Smooth muscle cell of the brain vasculature (primary cell): Measurements from ENCODE around the gene KRT82.
"Not testable (repeated sequence)": the region's sequence is repeated elsewhere in the genome, so short reads cannot be mapped to it uniquely, and the experiment has no call there.

Source experiments
- DNase-seq: peaks from one replicate; pipeline ENCODE4 v3.0.0-alpha.2; 2012; ENCODE audit warnings: low read depth, low spot score

Gene KRT82

DNA sequence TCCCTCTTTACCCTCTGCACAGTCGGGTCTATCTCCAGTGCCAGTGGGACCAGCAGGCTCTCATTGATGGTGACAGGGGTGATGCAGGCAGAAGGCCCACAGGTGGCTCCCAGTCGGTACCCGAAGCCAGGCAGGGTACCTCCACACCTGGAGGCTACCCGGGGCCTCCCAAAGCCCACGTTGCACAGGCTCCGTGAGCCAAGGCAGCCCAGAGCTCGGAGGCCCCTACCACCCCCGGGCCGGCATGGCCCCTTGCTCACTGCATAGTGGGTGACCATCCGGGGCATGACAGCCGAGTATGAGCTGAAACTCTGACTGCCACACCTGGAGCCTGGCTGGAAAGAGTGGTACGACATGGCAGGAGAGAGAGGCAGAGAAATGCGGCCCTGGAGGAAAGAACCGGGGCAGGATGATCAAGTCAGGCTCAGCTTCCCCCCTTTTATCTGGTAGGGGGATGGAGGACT, at the start of gene KRT82:
Gene KRT82 (minus strand): TSS at position 414 of the 464 bp plus-strand sequence. CDS start 58 bp downstream, at position 356.
- no peak for DNase-seq

DNA sequence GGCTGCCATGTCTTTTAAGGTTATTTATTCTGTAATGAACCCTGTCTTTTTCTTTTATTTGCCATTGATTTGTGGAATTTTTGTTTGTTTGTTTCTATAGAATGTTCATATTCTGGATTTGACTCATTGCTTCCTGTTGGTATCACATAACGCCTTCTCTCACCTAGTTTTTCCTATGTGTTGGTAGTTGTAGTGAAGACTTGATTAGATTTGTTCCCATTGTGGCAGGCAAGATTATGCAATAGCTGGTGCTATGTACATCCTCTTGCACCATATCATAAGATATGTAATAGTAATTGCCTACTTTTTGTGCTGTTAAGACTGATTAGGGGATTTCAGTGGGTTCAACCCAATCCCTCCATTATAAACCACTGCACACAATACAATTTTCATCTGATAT, 49.7 kb upstream of the KRT82 start:
- no peak for DNase-seq

DNA sequence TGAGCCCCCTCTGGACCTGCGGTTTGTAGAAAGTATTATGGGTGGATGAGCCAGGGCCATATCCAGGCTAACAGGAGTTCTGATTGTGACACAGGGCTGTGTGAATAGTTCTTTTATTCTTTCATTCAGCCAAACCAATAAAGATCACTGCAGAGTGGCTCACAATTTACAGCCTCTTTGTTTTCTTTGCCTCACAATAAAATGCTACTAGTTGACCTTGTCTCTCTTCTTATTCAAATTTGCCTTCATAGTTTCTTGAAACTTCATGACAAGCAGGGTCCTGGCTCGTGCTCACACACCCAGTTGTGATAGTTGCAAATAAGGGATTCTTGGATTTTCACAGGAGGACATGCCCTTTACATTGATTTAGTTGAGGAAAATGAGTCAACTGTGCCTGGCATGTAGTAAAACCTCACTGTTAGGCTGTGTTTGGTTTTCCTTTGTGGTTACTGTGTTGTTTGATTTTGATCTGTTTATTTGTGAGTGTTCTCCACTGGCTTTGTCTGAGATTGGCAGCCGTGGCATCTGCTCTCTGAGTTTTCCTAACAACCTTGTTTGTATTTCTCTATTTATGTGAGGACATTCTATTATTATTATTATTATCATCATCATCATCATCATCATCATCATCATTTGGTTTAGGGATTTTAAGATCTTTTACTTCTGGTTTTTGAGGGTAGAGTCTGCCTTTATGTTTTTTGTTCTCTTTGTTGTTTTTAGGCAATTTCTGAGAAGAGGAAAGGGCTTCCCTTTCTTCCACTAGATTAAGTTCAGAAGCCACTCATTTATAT, 48.5 kb upstream of the KRT82 start:
- DNase-seq = no peak

DNA sequence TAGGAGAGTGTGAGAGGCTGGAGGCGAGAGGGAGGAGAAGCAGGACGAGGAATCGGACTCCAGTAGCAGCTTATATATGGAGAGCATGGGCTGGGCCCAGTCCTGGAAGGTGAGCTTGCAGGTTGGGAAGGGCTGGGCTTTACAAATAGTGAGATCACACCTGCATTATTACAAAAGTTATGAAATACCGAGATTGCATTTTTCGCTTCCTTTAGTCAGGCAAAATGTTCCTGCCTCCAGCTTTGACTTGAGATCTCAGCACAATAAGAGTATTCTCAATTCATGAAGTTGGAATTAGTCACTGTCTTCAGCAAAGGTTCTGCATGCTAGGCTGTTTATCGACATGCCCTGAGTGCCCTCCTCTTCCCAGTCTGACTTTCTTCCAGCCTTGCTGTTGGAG, 46.0 kb upstream of the KRT82 start, which contains the start of gene KRT6B:
Gene KRT6B (minus strand): TSS at position 46 of the 400 bp plus-strand sequence. CDS start 68 bp downstream, outside the sequence.
- no peak for DNase-seq

DNA sequence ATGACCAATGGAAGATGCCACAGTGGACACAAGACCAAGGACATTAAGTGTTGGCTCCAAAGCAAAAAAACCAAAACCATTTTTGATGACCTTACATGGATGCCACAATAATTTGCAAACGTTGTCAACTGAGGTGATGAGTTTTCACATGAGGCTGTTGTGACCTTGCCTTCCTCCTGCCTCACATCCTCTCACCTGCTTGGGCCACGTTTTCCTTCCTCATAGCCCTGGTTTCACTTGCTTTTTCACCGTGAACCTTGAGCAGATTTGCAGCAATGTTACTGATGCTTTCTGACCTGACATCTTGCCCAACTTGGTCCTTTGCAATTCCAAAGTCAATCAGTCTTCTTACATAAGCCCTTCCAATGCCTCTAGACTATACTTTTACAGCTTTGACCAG, 42.1 kb upstream of the KRT82 start:
- DNase-seq = no peak

DNA sequence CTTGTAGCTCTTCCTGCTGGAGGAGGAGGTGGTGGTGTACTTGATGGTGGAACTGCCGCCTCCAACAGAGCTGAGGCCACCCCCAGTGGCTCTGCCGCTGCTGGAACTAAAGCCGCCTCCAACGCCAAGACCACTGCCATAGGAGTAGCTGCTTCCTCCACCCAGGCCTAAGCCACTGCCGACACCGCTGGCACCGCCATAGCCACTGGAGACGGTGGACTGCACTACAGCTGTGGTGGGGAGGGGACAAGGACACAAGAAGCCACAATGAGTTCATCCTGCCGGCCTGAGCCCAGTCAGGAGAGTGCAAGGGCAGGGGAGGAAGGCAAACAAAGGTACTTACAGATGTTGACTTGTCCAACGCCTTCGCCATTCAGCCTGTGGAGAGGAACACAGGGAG, 41.1 kb upstream of the KRT82 start:
- DNase-seq = not testable (repeated sequence)

DNA sequence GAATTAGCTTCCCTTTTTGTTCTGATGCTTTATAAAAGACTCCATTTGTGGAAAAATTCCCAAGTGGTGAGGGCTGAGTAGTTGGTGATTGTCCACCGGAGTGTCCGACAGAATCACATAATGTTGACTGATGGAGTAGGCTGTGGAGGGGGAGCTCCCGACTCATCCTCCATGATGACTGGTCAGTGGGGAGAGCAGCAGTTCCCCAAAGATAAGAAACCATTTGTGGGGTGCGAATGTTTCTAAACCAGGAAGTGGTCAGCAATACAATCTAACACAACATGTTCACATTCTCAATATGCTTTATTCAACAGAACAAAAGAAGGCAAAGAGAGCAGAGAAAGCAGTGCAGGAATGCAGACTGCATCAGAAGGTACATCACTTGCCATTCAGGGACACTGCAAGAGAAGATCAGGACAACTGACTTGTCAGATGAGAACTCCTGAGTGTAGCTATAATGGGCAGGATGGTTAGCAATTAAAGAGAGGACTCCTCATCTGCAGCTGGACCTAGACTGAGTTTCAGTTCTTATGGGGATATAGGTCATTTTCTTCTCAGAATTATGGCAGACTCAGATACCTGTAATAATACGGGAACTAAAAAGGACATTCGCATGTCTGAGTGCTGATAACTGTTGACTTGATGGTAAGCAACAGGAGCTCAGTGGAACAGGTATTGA, 40.4 kb upstream of the KRT82 start:
- no peak for DNase-seq

DNA sequence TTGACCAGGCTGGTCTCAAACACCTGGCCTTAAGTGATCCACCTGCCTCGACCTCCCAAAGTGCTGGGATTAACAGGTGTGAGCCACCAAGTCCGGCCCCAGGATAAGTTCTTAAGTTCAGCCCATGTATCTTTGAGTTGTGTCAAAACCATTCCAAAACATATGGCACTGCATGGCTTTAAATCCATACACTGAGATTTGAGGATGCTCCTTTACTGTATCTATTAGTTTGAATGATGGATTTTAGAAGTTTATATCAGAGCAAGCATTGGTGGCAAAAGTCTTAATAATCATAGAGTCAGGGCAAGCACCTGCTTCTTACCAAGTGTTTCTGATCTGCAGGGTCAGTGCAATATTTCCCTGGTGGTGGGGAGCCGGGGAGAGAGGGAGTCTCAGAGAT, 39.7 kb upstream of the KRT82 start:
- no peak for DNase-seq

DNA sequence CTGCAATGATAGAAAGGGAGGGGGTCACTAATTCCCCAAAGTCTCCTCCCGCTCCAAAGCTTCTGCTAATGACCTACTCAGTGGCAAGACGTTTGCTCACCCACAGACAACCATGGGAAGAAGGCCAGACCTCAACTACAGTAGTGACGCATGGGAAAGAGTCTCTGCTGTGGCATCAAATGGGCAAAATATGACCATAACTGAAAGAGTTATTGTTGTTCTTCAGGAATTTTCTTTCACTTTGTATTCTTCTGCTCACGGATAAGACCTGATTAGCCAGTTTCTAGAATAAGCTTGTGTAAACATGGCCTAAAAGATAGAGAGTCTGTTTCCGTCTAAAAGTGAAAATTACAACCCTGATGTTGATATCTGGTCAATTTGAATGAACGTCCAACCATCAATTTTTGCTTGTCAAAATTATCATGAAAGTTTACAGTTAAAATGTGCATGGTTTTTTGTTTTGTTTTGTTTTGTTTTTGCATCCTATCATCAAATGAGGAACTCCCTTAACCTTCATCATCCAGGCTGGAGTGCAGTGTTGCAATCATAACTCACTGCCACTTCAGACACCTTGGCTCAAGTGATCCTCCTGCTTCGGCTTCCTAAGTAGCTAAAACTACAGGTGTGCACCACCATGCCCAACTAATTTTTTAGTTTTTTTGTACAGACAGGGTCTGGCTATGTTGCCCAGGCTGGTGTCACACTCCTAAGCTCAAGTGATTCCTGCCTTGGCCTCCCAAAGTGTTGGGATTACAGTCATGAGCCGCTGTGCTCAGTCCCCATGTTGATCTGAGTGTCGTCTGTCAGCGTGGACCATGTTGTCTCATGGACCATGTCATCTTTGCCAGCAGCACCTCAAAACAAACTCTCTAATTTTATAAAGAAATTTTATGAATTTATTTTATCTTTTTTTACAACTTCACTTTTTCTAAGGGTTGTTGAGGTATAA, 38.8 kb upstream of the KRT82 start:
- DNase-seq = no peak

DNA sequence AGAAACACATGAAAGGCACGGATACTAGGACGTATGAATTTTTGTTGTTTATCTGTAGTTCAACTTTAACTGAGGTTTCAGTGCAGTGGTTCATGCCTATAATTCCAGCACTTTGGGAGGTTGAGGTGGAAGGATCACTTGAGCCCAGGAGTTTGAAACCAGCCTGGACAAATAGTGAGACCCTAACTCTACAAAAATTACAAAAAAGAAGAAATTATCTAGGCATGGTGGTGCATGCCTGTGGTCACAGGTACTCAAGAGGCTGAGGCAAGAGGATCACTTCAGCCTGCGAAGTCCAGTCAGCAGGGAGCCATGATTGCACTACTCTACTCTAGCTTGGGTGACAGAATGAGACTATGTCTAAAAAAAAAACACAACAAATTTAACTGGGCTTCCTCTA, 37.8 kb upstream of the KRT82 start:
- no peak for DNase-seq

DNA sequence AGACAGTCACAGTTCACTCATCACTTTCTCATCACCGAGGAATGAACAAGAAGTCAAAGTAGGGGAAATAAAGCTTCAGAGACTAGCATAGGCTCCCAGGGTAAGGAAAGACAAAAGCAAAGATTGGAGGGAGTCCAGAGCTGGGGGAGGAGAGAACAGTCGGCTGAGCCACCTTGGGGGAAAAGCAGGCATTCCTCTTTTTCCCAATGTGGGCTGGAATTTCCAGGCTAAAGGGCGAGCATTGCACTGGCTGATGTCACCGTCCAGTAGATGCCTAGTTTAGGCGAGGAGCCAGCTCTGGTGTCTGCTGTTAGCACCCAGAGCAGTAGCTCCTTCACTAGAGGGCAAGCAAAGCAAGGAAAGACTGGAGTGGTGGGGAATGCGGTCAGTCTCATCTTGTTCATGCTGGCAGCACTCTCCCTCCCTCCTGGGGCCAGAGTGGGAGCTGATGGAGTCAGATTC, 36.5 kb upstream of the KRT82 start:
- peak; percentile 2 for DNase-seq

DNA sequence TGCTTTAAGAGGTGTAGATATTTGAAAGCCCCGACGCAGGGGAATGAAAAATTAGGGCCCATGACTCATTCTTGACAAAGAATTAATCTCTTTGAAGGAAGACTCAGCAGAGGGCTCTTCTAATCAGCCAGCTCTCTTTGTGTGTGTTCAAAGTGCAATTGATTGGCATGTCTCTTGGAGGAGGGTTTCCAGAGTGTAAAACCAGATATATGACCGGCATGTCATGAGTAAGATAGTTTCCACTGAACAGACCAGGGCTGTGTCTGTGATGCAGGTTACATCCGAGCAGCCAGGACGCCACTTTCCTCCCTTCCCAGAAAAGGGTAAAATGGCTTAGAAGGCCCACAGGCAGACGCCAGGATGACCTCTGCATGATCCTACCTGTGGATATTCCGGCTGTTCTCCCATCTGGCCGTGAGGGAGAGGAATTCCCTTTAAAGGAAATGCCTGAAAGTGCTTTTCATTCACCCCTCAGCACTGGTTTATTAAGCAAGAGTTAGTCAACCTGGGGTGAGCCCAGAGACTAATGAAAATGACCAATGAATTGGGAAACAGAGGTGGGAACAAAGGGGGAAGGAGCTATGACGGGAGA, 35.3 kb upstream of the KRT82 start:
- DNase-seq = no peak

DNA sequence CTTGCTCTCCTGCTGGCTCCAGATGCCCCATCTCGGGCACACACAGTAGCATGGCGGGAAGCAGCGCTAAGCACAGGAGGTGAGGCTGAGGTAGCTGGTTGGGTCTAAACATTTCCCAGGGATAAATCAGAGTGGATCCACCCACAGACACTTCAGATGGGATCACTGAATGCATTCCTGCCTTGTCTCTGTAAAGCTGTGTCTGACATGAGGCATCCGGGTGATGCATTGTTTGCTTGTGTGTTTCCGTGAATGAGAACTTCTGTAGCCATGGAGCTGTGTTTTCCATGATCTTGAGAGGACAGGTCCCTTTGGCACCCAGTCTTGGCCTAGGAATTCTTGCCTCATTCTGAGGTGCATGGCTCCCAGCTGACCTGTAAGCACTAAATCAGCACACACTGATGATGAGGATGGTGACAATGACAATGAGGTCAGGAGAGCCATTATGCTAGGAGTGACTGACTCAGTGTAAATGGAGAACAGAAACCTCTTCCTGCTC, 34.7 kb upstream of the KRT82 start:
- DNase-seq = no peak

DNA sequence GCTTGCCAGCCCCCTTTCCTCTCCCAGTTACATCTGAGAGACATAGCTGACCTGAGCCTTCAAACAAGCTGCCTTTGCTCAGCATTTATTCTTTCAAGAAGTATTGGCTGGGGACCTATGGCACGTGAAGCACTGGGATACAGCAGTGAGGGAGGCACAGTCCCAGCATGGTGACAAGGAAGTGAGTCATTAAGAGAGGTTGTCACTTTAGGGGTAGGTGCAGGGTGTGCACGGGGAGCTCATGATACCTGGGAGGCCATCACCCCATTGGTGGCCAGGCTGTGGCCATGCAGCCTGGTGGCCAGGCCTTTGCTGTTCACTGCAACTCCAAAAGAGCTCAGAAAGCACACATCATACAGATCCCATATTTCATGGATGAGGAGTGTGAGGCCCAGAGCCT, 33.7 kb upstream of the KRT82 start:
- no peak for DNase-seq

DNA sequence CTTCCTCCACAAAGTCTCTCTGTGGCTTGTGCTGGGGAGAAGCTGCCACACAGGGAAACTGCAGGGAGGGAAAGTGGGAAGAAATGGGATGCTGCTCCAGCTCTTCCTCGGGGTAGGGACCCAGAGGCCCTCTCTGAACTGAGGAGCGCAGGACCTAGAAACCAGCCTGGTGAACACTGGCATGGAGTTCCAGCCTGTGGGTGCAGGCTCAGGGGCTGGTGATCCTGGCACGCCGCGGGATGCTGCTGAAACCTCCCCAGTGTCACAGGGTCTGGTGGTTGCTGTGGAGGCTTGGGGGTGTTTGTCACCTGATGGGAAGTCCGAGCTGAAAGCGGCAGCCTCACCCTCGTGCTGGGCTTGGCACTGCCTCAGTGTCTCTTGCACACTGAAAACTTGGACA, 33.3 kb upstream of the KRT82 start:
- DNase-seq = no peak

DNA sequence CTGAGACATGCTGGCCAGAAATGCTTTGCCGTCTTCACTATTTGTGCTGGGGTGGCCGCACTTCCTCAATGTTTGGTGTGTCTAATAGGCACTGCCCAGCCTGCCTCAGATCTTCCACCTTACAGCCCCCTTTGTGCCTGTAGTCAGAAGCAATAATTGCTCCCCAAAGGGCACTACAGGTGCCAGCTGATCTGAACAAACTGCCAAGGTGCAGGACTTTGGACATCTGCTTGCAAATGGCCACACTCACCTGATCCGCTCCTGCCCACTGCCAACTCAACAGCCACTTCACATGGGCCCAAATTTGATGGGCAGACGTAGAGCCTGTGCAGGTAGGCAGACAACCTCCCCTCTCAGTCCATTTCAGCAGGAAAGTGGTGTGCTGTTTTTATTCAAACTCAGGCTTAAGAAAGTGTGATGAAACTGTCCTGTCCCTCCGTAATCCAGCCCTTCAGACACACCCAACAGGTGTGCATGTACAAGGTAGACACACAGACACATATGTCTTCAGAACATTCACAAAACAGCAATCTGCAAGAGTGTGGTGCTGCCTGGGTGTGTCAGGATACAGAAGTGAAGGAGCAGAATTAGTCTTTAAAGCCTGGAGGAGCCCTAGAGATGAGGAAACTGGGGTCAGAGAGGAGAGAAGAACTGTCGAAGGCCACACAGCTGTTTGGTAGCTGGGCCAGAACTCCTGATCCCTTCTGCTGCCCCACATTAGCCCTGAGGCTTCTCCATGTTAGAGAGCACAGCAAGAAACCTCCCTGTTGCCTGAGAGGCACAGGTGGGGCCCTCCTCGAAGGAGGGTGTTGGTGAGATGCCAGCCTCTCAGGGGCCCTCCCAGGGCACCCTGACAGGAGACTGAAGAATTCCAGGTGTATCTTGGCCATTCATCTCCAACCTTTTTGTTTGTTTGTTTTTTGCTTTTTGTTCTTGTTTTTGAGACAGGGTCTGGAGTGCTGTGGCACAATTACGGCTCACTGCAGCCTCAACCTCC, 32.5 kb upstream of the KRT82 start:
- DNase-seq = no peak

DNA sequence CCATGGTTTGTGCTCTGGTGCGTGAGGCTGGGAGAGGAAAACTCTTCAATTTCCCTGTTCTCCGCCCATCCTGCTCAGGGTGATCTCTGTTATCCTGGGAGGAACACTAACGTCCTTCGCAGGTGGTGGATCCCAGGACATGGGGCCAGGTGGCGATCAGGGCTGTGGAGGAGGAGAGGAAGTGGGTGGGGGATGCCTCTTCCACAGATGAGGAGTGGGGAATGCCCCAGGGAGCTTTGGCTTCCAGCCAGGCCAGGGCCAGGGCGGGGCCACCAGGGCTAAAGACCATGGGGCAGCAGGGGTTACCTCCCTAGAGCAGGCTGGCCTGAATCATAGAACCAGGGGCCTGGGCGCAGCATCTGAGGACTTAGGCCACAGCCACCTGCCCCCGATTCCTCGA, 31.4 kb upstream of the KRT82 start:
- DNase-seq = no peak

DNA sequence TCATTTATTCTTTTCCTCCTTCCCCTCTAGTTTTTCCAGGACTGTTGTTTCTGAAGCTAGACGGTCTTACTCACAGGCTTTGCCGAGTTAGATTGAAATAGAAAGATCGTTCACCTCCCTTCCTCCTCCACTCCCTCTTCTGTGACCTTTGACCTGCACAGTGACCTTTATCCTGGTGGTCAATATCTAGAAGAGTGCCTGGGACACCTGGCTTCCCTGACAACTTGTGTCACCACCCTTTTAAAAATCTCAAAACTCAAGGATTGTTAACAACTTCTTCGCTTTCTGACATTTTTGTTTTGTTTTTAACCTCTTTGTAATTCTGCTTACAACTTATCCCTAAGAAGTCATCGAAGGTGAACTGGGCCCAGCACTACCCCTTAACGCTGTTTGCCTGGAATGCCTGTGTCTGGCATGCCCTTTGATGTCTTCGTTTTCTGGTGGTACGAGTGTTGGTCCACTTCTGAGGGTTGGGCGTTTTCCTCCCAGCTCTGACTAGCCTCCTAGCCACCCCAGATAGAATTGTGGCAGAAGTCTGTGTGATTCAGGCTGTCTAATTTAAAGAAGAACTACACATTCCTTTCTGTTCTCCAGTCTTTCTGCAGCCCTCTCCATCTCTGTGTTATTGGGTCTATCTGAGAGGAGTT, 30.8 kb upstream of the KRT82 start:
- no peak for DNase-seq
